HG02588 (cell line): ENCODE data around the gene CMTM4.
"Not testable (repeated sequence)": the region's sequence is repeated elsewhere in the genome, so short reads cannot be mapped to it uniquely, and the experiment has no call there.

Experiments used
- ATAC-seq: cut with Tn5 transposase; IDR thresholded peaks from one replicate; pipeline ENCODE4 v1.9.1; 2021; ENCODE audit warnings: mild to moderate bottlenecking, moderate library complexity; ENCODE audit not compliant: unreplicated experiment

The CMTM4 gene

GRCh38 chr16:66649167-66649566 is 47.4 kb downstream of the CMTM4 start:
- no peak for ATAC-seq

- no peak for ATAC-seq
These were observed 48.7 kb downstream of the CMTM4 start for GRCh38 chr16:66647866-66648265.

DNA sequence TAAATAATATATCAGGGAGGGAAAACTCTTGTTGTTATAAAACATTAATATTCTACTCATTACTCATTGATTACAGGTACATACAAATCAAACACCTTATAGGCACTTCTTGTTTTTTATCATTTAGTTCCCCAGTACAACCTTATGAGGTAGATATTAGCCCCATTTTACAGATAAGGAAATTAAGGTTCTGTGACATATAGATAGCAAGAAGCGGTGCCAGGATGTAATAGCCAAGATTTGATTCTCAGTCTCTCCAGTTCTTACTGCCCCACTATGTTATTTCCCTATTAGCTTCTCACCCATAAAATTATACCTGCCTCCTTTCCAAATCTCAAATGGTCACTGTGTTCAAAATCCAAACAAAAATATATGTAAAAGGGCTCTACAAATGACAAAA is 55.2 kb downstream of the CMTM4 start:
- no peak for ATAC-seq

DNA sequence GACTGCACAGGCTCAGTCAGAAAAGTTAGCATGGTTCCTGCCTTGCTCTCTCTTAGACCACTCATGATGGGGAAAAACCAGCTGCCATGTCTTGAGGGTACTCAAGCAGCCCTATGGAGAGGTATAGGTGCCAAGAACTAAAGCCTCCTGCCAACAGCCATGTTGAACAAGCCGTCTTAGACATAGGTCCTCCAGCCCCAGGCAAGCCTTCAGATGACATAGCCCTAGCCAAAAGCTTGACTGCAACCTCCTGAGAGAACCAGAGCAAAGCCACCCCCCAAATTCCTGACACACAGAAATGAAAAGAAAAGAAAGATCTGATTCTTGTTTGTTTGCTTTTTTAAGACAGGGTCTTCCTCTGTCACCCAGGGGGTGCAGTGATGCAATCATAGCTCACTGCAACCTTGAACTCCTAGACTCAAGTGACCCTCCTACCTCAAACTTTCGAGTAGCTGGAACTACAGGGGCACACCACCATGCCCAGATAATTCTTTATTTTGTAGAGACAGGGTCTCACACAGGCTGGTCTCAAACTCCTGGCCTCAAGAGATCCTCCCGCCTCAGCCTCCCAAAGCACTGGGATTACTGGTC is 55.7 kb downstream of the CMTM4 start:
- no peak for ATAC-seq

GRCh38 chr16:66639091-66639885 is 57.3 kb downstream of the CMTM4 start:
- no peak for ATAC-seq

DNA sequence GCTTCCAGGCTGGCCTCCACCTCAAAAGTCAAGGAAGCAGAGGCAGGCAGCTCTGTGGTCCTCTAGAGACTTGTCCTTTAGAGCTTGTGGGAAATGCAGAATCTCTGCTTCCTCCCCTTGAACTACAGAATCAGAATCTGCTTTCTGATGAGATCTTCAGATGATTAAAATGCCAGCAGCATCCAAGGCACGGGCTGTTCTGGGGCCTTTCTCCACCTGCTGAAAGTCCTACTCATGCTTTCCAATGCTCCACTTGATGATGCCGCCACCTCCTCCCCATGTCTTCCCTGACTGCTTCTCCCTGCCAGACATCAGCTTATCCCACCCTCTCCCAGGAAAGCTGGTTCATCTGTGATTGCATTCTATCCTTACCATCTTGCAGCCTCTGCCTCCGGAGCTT is 58.7 kb downstream of the CMTM4 start:
- no peak for ATAC-seq

- no peak for ATAC-seq
These were observed 60.3 kb downstream of the CMTM4 start for GRCh38 chr16:66636199-66636598.

- ATAC-seq: no peak
These were observed 61.1 kb downstream of the CMTM4 start for GRCh38 chr16:66635406-66635805.

DNA sequence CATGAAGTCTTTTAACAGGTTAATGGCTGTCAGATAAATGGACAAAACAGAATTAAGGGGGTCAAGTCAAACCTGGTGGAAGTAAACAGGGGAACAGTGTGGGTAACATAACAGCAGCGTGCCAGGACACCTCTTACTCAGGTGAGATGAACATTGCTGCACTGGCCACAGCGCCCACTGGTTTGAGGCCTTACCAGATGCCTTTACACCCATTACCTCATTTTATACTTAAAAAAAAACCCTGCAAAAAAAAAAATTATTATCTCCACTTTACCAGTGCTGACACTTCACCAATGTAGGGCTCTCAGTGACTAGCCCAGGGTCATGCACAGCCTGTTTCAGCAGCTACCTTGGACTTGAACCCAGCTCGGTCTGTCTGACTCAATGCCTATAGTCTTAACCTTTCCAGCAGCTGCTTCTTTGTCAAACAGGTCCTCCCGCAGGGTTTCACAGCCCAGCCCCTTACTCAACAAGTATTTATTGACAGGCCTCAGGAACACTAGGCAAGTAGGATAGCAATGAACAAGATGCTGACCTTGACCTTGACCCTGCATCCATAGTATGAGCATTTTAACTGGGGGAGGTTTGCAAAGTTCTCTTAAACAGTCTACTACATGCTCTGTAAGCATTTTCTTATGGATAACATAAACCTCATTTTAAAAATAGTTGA is 61.9 kb downstream of the CMTM4 start:
- no peak for ATAC-seq

DNA sequence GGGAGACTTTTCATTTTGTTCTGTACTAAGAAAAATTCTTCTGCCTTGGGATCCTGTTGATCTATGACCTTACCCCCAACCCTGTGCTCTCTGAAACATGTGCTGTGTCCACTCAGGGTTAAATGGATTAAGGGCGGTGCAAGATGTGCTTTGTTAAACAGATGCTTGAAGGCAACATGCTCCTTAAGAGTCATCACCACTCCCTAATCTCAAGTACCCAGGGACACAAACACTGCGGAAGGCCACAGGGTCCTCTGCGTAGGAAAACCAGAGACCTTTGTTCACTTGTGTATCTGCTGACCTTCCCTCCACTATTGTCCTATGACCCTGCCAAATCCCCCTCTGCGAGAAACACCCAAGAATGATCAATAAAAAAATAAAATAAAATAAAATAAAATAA is 65.0 kb downstream of the CMTM4 start:
- ATAC-seq: not testable (repeated sequence)

GRCh38 chr16:66630561-66631260 is 65.8 kb downstream of the CMTM4 start:
- not testable (repeated sequence) for ATAC-seq

DNA sequence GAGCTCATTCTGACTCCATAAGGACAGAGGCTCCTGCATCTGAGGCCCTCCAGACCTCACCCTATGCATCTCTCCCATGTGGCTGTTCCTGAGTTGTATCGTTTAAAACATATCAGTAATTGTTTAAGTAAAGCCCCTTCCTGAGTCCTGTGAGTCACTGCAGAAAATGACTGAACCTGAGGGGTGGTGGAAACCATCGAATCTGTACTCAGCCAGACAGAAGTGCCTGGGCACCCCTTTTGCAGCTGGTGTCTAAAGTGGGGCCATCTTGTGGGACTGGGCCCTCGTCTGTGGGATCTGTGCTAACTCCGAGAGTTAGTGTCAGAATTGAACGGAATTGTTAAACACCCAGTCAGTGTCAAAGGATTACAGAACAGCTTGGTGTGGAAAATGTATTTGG is 66.7 kb downstream of the CMTM4 start:
- no peak for ATAC-seq

GRCh38 chr16:66627611-66628378 is 68.7 kb downstream of the CMTM4 start:
- not testable (repeated sequence) for ATAC-seq

- ATAC-seq: no peak
These were observed 72.8 kb downstream of the CMTM4 start for GRCh38 chr16:66623755-66624154.

GRCh38 chr16:66622863-66623262 is 73.7 kb downstream of the CMTM4 start:
- ATAC-seq: no peak

DNA sequence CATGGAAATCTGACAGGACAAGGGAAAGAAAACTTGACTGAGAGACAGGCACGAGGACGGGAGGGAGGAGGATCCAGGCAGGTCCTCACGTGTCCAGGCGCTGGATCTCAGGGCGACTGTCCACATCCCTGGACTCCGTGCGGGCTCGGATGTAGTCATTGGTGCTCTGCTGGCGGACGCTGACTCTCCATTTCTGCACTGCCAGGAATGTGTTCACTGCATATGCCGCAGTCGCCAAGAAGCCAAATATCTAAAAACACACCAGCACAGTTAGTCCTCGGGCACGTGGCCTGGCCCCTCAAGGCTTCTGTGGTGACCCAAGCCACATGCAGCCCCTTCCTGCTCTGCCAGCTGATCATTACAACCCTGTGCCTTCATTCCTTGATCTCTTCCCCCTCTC is 74.6 kb downstream of the CMTM4 start:
- no peak for ATAC-seq

DNA sequence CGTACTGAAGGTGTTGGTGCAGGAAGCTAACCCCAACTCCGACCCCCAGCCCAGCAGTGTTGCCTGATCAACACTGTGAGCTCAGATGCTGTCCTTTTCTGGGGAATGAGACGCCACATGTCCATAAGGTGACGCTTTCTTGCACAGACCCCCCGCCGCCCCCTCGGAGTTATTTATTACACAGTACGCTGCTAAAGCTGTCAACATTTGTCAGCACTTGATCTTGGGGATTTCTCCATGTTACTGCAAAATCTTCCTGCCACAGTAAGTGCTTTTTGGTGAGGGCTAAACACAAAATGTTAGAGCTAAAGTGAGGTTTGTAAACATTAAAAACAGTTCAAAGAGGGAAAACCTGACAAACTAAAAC is 76.1 kb downstream of the CMTM4 start:
- no peak for ATAC-seq

GRCh38 chr16:66619534-66620428 is 76.8 kb downstream of the CMTM4 start:
- no peak for ATAC-seq

DNA sequence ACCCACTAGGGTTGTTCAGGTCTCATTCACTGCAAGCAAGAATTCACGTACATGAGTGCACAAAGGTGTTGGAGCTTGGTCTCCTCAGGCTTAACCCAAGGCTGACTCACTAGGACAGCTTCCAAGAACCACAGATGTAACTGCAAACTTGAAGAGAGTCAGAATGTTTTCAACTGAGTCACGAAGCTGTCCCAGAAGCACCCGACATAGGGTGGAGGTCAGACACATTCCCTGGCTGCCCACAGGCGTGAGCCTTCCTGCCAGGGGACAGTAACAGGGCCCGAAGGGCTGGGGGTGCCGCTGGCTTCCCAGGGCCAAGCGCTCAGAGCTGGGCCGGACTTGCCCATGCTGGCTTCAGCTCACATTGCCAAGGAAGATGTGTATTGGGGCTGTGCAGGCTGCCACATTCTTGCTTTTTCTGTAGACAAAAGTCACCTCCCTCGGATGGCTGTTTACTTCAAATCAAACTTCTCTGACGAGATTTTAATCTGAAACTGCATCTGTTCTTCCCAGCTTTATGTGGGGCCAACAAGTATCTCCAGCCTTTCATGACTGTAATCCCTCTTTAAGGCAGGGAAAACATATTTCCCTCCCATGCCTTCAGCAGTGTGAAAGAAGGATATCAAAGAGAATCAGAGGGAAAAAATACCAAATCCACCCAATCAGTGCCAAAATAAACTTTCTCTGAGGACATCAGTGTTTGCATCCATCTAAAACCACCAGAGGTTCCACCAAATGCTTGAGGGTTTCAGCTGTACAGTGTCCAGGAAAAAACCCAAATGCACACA is 77.8 kb downstream of the CMTM4 start:
- no peak for ATAC-seq
